ENCODE data around the gene TMED10. TPM values are rescaled to one million over a fixed set of nuclear protein-coding genes. Genes with fewer than 3 reads are reported as not detected.

Gene TMED10
- total and polyA plus RNA-seq, 4 donors = 79.5 to 398 (median 274) TPM

DNA sequence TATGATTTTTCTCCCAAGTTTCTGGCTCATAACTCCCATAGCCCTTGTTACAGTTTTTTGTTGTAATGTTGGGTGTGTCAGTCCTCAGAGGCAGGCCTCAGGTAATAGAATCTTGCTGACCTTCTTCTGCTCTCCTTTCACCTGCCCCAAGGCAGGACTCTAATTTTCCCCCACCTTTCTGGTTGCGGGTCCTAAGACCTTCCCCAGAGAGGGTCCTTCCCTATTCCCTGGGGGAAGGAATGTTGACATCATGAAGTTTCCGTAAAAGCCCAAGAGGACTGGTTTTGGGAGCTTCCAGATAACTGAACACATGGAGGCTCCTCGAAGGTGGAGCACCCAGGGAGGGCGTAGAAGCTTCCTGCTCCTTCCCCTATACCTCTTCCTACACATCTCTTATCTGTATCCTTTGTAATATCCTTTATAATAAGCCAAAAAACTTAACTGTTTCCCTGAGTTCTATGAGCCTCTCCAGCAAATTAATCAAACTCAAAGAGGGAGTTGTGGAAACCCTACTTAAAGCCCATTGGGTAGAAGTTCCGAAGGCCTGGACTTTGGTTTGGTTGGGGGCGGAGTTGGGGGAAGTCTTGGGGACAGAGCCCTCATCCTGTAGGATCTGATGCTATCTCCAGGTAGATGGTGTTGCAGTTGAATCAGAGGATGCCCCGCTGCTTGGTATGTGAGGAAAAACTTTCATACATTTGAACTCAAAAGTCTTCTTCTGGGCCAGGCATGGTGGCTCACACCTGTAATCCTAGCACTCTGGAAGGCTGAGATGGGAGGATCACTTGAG, 9.0 kb upstream of the TMED10 start:
- H3K9ac ChIP-seq (ENCODE audit: insufficient read depth in 1 of 2, low read length in 2 of 2) = no peak overlapping the region
- DNase-seq (no peak), ATAC-seq (ENCODE audit: insufficient read depth, low FRiP score) (no peak)
- TF ChIP-seq, protein P1, sequence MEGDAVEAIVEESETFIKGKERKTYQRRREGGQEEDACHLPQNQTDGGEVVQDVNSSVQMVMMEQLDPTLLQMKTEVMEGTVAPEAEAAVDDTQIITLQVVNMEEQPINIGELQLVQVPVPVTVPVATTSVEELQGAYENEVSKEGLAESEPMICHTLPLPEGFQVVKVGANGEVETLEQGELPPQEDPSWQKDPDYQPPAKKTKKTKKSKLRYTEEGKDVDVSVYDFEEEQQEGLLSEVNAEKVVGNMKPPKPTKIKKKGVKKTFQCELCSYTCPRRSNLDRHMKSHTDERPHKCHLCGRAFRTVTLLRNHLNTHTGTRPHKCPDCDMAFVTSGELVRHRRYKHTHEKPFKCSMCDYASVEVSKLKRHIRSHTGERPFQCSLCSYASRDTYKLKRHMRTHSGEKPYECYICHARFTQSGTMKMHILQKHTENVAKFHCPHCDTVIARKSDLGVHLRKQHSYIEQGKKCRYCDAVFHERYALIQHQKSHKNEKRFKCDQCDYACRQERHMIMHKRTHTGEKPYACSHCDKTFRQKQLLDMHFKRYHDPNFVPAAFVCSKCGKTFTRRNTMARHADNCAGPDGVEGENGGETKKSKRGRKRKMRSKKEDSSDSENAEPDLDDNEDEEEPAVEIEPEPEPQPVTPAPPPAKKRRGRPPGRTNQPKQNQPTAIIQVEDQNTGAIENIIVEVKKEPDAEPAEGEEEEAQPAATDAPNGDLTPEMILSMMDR (IDR thresholded peaks at IDR 0.05; ENCODE audit: control extremely low read depth, extremely low read depth) = no peak
- no peaks in the 10 kb centered on the region for H3K9me3 ChIP-seq (ENCODE audit: control insufficient read depth in 4 of 4, insufficient read depth in 3 of 4, low read length in 3 of 4)
- no peak overlapping the region for H3K27ac ChIP-seq (ENCODE audit: low read depth in 1 of 2, low read length in 1 of 2)
- H3K4me3 ChIP-seq = no peak overlapping the region
- H3K4me1 ChIP-seq (ENCODE audit: control insufficient read depth in 5 of 5, insufficient read depth in 5 of 5, low read length in 5 of 5) = peaks cover 2 to 10% (median 4%) of the 10 kb centered on the region in 5 donors
- H3K27me3 ChIP-seq (ENCODE audit: control insufficient read depth in 3 of 3, insufficient read depth in 3 of 3, low read length in 2 of 3) = peaks cover 0 to 14% (median 0%) of the 10 kb centered on the region in 3 donors
- H3K36me3 ChIP-seq (ENCODE audit: control insufficient read depth in 4 of 4, insufficient read depth in 4 of 4, low read length in 4 of 4) = no peaks in the 10 kb centered on the region
- WGBS, 2 donors = 86 to 88% methylated on average over 7 of the region's 7 CpGs

DNA sequence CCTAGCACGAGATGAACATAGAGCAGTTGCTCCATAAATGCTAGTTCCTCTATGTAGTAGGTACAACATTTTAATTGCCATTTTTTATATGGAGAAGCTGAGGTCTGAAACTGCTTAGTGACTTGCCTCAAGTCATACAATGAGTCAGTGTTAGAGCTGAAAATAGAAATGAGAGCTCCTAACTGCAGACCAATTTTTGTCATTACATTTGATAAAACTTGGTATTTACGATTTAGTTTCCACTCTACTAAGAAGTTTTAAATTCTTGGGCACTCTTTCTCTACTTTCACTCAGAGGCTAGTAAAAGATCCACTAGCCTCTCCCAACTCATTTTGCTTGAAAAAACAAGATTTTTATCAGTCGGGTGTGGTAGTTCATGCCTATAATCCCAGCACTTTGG, 8.1 kb upstream of the TMED10 start:
- Histone ChIP-seq H3K4me1 (ENCODE audit: control insufficient read depth in 5 of 5, insufficient read depth in 5 of 5, low read length in 5 of 5) (peaks cover 2 to 10% (median 4%) of the 10 kb centered on the region in 5 donors), H3K9ac (ENCODE audit: insufficient read depth in 1 of 2, low read length in 2 of 2) (no peak overlapping the region), H3K27me3 (ENCODE audit: control insufficient read depth in 3 of 3, insufficient read depth in 3 of 3, low read length in 2 of 3) (peaks cover 0 to 11% (median 0%) of the 10 kb centered on the region in 3 donors), H3K9me3 (ENCODE audit: control insufficient read depth in 4 of 4, insufficient read depth in 3 of 4, low read length in 3 of 4) (no peaks in the 10 kb centered on the region), H3K36me3 (ENCODE audit: control insufficient read depth in 4 of 4, insufficient read depth in 4 of 4, low read length in 4 of 4) (no peaks in the 10 kb centered on the region), H3K4me3 (no peak overlapping the region), H3K27ac (ENCODE audit: low read depth in 1 of 2, low read length in 1 of 2) (no peak overlapping the region)
- TF ChIP-seq, protein P1 (IDR thresholded peaks at IDR 0.05; ENCODE audit: control extremely low read depth, extremely low read depth) = no peak
- no peak for ATAC-seq (ENCODE audit: insufficient read depth, low FRiP score)
- no peak for DNase-seq
- WGBS, 2 donors = 65 to 66% methylated on average over 3 of the region's 3 CpGs

DNA sequence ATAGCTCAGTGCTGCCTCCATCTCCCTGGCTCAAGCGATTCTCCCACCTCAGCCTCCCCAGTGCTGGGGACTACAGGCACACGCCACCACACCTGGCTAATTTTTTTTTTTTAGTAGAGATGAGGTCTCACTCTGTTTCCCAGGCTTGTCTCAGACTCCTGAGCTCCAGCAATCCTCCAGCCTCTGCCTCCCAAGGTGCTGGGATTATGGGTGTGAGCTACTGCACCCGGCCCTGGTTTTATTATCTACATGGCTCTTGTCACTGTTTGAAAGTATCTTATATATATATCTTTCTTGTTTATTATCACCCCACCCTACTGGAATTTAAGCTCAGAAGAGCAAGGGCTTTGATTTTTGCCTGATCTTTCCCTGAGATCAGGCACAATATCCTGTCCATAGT, 7.6 kb upstream of the TMED10 start:
- ATAC-seq (ENCODE audit: insufficient read depth, low FRiP score) (no peak), DNase-seq (no peak)
- Histone ChIP-seq H3K27me3 (ENCODE audit: control insufficient read depth in 3 of 3, insufficient read depth in 3 of 3, low read length in 2 of 3) (peaks cover 0 to 7% (median 0%) of the 10 kb centered on the region in 3 donors), H3K9me3 (ENCODE audit: control insufficient read depth in 4 of 4, insufficient read depth in 3 of 4, low read length in 3 of 4) (no peaks in the 10 kb centered on the region), H3K9ac (ENCODE audit: insufficient read depth in 1 of 2, low read length in 2 of 2) (no peak overlapping the region), H3K27ac (ENCODE audit: low read depth in 1 of 2, low read length in 1 of 2) (peak overlapping the region in 1 of 2 donors; percentile 37), H3K36me3 (ENCODE audit: control insufficient read depth in 4 of 4, insufficient read depth in 4 of 4, low read length in 4 of 4) (no peaks in the 10 kb centered on the region), H3K4me1 (ENCODE audit: control insufficient read depth in 5 of 5, insufficient read depth in 5 of 5, low read length in 5 of 5) (peaks cover 2 to 10% (median 4%) of the 10 kb centered on the region in 5 donors), H3K4me3 (no peak overlapping the region)
- TF ChIP-seq, protein P1 (IDR thresholded peaks at IDR 0.05; ENCODE audit: control extremely low read depth, extremely low read depth) = no peak
- 91 to 92% methylated on average over 3 of the region's 3 CpGs for WGBS, 2 donors
